Measurements from ENCODE around the gene EMX2.

GRCh38 chr10:117549100-117549585 lies 6.6 kb downstream of the EMX2 start:
- TF ChIP-seq, protein P1, sequence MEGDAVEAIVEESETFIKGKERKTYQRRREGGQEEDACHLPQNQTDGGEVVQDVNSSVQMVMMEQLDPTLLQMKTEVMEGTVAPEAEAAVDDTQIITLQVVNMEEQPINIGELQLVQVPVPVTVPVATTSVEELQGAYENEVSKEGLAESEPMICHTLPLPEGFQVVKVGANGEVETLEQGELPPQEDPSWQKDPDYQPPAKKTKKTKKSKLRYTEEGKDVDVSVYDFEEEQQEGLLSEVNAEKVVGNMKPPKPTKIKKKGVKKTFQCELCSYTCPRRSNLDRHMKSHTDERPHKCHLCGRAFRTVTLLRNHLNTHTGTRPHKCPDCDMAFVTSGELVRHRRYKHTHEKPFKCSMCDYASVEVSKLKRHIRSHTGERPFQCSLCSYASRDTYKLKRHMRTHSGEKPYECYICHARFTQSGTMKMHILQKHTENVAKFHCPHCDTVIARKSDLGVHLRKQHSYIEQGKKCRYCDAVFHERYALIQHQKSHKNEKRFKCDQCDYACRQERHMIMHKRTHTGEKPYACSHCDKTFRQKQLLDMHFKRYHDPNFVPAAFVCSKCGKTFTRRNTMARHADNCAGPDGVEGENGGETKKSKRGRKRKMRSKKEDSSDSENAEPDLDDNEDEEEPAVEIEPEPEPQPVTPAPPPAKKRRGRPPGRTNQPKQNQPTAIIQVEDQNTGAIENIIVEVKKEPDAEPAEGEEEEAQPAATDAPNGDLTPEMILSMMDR (IDR thresholded peaks at IDR 0.05) = no peak
- TF ChIP-seq POLR2A (IDR thresholded peaks at IDR 0.05) = no peak

Data from gastroesophageal sphincter (tissue), 3 donors.